ENCODE data around the gene AFDN.

The AFDN gene

GRCh38 chr6:167995302-167995701 lies 168.6 kb downstream of the AFDN start:
- Histone ChIP-seq H3K4me1 (ENCODE audit: insufficient read depth, poor library complexity, severe bottlenecking) (no peaks in the 10 kb centered on the region), H3K36me3 (ENCODE audit: low read depth) (no peaks in the 10 kb centered on the region), H3K27ac (ENCODE audit: poor library complexity, severe bottlenecking) (no peak overlapping the region), H3K4me3 (ENCODE audit: severe bottlenecking) (no peak overlapping the region), H3K9me3 (ENCODE audit: severe bottlenecking) (no peaks in the 10 kb centered on the region), H3K27me3 (ENCODE audit: insufficient read depth, poor library complexity, severe bottlenecking) (no peaks in the 10 kb centered on the region)
- ATAC-seq (ENCODE audit: low read depth) (no peak), DNase-seq (ENCODE audit: low spot score) (no peak)
- no peak for TF ChIP-seq CTCF (IDR thresholded peaks at IDR 0.05; ENCODE audit: poor library complexity, severe bottlenecking)

- no peaks in the 10 kb centered on the region for H3K27me3 ChIP-seq (ENCODE audit: insufficient read depth, poor library complexity, severe bottlenecking)
- ATAC-seq (ENCODE audit: low read depth) (no peak), DNase-seq (ENCODE audit: low spot score) (no peak)
- no peak overlapping the region for H3K4me3 ChIP-seq (ENCODE audit: severe bottlenecking)
- no peaks in the 10 kb centered on the region for H3K4me1 ChIP-seq (ENCODE audit: insufficient read depth, poor library complexity, severe bottlenecking)
- no peak for TF ChIP-seq CTCF (IDR thresholded peaks at IDR 0.05; ENCODE audit: poor library complexity, severe bottlenecking)
- no peaks in the 10 kb centered on the region for H3K9me3 ChIP-seq (ENCODE audit: severe bottlenecking)
- no peak overlapping the region for H3K27ac ChIP-seq (ENCODE audit: poor library complexity, severe bottlenecking)
- H3K36me3 ChIP-seq (ENCODE audit: low read depth), result no peaks in the 10 kb centered on the region
Measured at GRCh38 chr6:167995731-167996151, 169.0 kb downstream of the AFDN start.

- Histone ChIP-seq H3K4me1 (ENCODE audit: insufficient read depth, poor library complexity, severe bottlenecking) (no peaks in the 10 kb centered on the region), H3K36me3 (ENCODE audit: low read depth) (no peaks in the 10 kb centered on the region), H3K9me3 (ENCODE audit: severe bottlenecking) (no peaks in the 10 kb centered on the region), H3K27me3 (ENCODE audit: insufficient read depth, poor library complexity, severe bottlenecking) (no peaks in the 10 kb centered on the region), H3K27ac (ENCODE audit: poor library complexity, severe bottlenecking) (no peak overlapping the region), H3K4me3 (ENCODE audit: severe bottlenecking) (no peak overlapping the region)
- no peak for DNase-seq (ENCODE audit: low spot score)
- no peak for ATAC-seq (ENCODE audit: low read depth)
- TF ChIP-seq CTCF (IDR thresholded peaks at IDR 0.05; ENCODE audit: poor library complexity, severe bottlenecking), result no peak
Measured at GRCh38 chr6:167996424-167997199, 169.9 kb downstream of the AFDN start.

GRCh38 chr6:167997642-167998041 lies 170.9 kb downstream of the AFDN start, which contains the start of gene KIF25:
KIF25 (plus strand) TSS chr6:167997671; CDS start chr6:168029586, 31,915 bp downstream.
- no peaks in the 10 kb centered on the region for H3K27me3 ChIP-seq (ENCODE audit: insufficient read depth, poor library complexity, severe bottlenecking)
- H3K4me1 ChIP-seq (ENCODE audit: insufficient read depth, poor library complexity, severe bottlenecking), result no peaks in the 10 kb centered on the region
- DNase-seq (ENCODE audit: low spot score) (no peak), ATAC-seq (ENCODE audit: low read depth) (no peak)
- H3K4me3 ChIP-seq (ENCODE audit: severe bottlenecking), result no peak within 1 kb of the TSS
- no peaks in the 10 kb centered on the region for H3K9me3 ChIP-seq (ENCODE audit: severe bottlenecking)
- no peak within 1 kb of the TSS for H3K27ac ChIP-seq (ENCODE audit: poor library complexity, severe bottlenecking)
- H3K36me3 ChIP-seq (ENCODE audit: low read depth), result no peaks in the 10 kb centered on the region
- no peak for TF ChIP-seq CTCF (IDR thresholded peaks at IDR 0.05; ENCODE audit: poor library complexity, severe bottlenecking)

- no peak for DNase-seq (ENCODE audit: low spot score)
- no peak overlapping the region for H3K27ac ChIP-seq (ENCODE audit: poor library complexity, severe bottlenecking)
- H3K9me3 ChIP-seq (ENCODE audit: severe bottlenecking), result no peaks in the 10 kb centered on the region
- no peaks in the 10 kb centered on the region for H3K4me1 ChIP-seq (ENCODE audit: insufficient read depth, poor library complexity, severe bottlenecking)
- no peak for TF ChIP-seq CTCF (IDR thresholded peaks at IDR 0.05; ENCODE audit: poor library complexity, severe bottlenecking)
- no peak overlapping the region for H3K4me3 ChIP-seq (ENCODE audit: severe bottlenecking)
- no peaks in the 10 kb centered on the region for H3K36me3 ChIP-seq (ENCODE audit: low read depth)
- no peak for ATAC-seq (ENCODE audit: low read depth)
- H3K27me3 ChIP-seq (ENCODE audit: insufficient read depth, poor library complexity, severe bottlenecking), result no peaks in the 10 kb centered on the region
Measured at GRCh38 chr6:167998215-167998614, 171.5 kb downstream of the AFDN start.
